Parathyroid adenoma (tissue), 2 donors: ENCODE measurements around the gene ASH1L.

Experiments used
- H2AFZ ChIP-seq: fragments of 300-600 bp; sonication (generic); one replicate; pipeline ENCODE4 v1.7.0; 2017; ENCODE audit warnings: antibody characterized with exemption, mild to moderate bottlenecking
- H3K27ac ChIP-seq: fragments of 300-600 bp; sonication (generic); one replicate; pipeline ENCODE4 v1.7.0; 2017
- H3K27me3 ChIP-seq: fragments of 300-600 bp; sonication (generic); one replicate; pipeline ENCODE4 v1.7.0; 2017; ENCODE audit warnings: low read length; ENCODE audit not compliant: control insufficient read depth, insufficient read depth
- H3K36me3 ChIP-seq: fragments of 300-600 bp; sonication (generic); one replicate; pipeline ENCODE4 v1.7.0; 2017; ENCODE audit warnings: low read length; ENCODE audit not compliant: control insufficient read depth, insufficient read depth
- H3K4me1 ChIP-seq: fragments of 300-600 bp; sonication (generic); one replicate; pipeline ENCODE4 v1.7.0; 2017; ENCODE audit warnings: control low read depth
- H3K4me2 ChIP-seq: fragments of 300-600 bp; sonication (generic); one replicate; pipeline ENCODE4 v1.7.0; 2017; ENCODE audit warnings: low read length
- H3K4me3 ChIP-seq: fragments of 300-600 bp; sonication (generic); one replicate; pipeline ENCODE4 v1.7.0; 2017; ENCODE audit warnings: low read depth, low read length
- H3K79me2 ChIP-seq: fragments of 300-600 bp; sonication (generic); one replicate; pipeline ENCODE4 v1.7.0; 2017; ENCODE audit warnings: control low read depth
- H3K9ac ChIP-seq: fragments of 300-600 bp; sonication (generic); one replicate; pipeline ENCODE4 v1.7.0; 2017; ENCODE audit warnings: mild to moderate bottlenecking
- H3K9me3 ChIP-seq: fragments of 300-600 bp; sonication (generic); one replicate; pipeline ENCODE4 v1.7.0; 2017; ENCODE audit warnings: low read length; ENCODE audit not compliant: control insufficient read depth
- CTCF ChIP-seq: fragments of 300-600 bp; sonication (generic); IDR thresholded peaks from one replicate; pipeline ENCODE4 v1.7.0; 2017; ENCODE audit warnings: antibody characterized with exemption, mild to moderate bottlenecking
- donor health status: primary hyperparathyroidism.

ASH1L gene

DNA sequence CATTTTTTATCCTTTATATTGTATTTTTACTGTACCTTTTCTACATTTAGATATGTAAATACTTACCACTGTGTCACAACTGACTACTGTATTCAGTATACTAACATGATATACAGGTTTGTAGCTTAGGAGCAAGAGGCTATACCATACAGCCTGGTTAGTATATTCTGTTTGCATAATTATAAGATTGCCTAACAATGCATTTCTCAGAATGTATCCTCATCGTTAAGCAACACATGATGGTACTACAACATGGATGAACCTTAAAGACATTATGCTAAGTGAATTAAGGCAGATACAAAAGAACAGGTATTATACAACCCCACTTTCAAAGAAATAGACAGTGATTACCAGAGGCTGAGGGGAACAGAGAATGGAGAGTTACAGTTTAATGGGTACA is 179.2 kb downstream of the ASH1L start:
- Histone ChIP-seq H3K9ac (no peak overlapping the region), H3K27me3 (no peaks in the 10 kb centered on the region), H2AFZ (no peak overlapping the region), H3K4me3 (no peak overlapping the region), H3K4me2 (no peak overlapping the region), H3K4me1 (no peaks in the 10 kb centered on the region), H3K27ac (no peak overlapping the region), H3K79me2 (no peaks in the 10 kb centered on the region), H3K9me3 (no peaks in the 10 kb centered on the region), H3K36me3 (no peaks in the 10 kb centered on the region)
- no peak for TF ChIP-seq CTCF

DNA sequence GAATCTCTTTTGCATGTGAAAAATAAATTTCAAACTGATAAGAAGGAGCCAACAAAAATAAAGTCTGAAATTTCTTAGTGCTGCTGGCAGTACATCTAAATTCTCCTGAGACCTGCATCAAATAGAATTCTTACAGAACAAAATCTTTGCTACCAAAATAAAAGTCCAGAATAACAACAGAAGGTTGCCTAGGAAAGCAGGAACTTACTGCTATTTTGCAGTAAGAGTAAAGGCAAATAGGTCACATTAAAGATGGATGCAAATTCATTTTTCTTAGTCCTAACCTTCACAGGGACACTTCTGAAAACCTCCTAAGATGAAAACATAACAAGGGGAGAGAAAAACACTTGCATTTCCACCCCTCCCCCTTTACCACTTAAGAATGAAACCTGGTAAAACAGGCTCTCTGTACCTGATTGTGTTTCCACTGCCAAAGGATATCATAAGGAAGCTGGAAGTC is 182.9 kb downstream of the ASH1L start:
- Histone ChIP-seq H3K4me2 (peak overlapping the region; percentile 44), H3K36me3 (no peaks in the 10 kb centered on the region), H3K27me3 (no peaks in the 10 kb centered on the region), H3K4me3 (peak overlapping the region; percentile 6), H3K27ac (peak overlapping the region; percentile 36), H2AFZ (no peak overlapping the region), H3K79me2 (no peaks in the 10 kb centered on the region), H3K9me3 (no peaks in the 10 kb centered on the region), H3K9ac (no peak overlapping the region), H3K4me1 (no peaks in the 10 kb centered on the region)
- no peak for TF ChIP-seq CTCF

DNA sequence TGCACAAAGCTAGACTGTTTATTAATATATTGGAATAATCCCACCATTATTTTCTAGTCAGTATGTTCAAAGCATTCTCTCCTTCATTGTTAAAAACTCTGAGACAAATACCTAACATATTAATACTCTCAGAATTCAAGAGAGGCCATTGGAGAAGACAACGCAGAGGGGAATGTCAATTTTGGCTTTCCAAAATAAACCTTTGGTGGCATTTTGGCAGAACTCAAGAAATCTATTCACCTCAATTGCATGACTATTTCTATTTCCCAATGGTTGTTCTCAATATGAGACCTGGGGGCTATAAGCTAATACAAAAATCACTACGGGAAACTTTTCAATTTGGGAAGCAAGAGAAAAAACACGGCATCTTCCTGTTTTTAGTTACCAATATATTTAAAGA is 183.4 kb downstream of the ASH1L start:
- no peak for TF ChIP-seq CTCF
- Histone ChIP-seq H3K4me1 (no peaks in the 10 kb centered on the region), H3K4me3 (peak overlapping the region; percentile 6)

DNA sequence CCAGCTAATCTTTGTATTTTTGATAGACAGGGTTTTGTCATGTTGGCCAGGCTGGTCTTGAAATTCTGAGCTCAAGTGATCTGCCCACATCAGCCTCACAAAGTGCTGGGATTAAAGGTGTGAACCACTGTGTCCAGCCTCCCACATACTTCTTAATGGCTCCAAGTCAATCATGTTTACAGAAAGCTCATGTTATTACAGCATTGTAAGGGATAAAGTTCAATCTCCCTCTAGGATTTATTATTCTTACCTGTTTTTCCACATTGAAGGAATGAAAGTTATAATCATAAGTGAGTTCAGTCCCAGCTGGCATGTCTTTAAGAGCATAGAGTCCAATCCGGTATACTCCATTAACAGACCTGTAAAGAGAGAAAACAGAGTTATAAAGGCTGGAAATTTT is 202.6 kb downstream of the ASH1L start:
- Histone ChIP-seq H3K36me3 (no peaks in the 10 kb centered on the region), H2AFZ (no peak overlapping the region), H3K4me2 (no peak overlapping the region), H3K9me3 (no peaks in the 10 kb centered on the region), H3K27me3 (no peaks in the 10 kb centered on the region), H3K27ac (no peak overlapping the region), H3K4me3 (no peak overlapping the region), H3K9ac (no peak overlapping the region), H3K79me2 (no peaks in the 10 kb centered on the region), H3K4me1 (no peaks in the 10 kb centered on the region)
- TF ChIP-seq CTCF, result no peak

More for the DNA sequence above, 183.4 kb downstream of the ASH1L start:
- Histone ChIP-seq H3K36me3 (no peaks in the 10 kb centered on the region), H3K27ac (no peak overlapping the region), H3K9me3 (no peaks in the 10 kb centered on the region), H3K4me2 (peak overlapping the region; percentile 44), H3K79me2 (no peaks in the 10 kb centered on the region), H3K9ac (no peak overlapping the region), H2AFZ (no peak overlapping the region), H3K27me3 (no peaks in the 10 kb centered on the region)

- Histone ChIP-seq H3K9ac (no peak overlapping the region), H3K27me3 (no peaks in the 10 kb centered on the region), H3K4me1 (no peaks in the 10 kb centered on the region), H2AFZ (no peak overlapping the region), H3K27ac (no peak overlapping the region), H3K4me2 (no peak overlapping the region), H3K36me3 (no peaks in the 10 kb centered on the region), H3K79me2 (no peaks in the 10 kb centered on the region), H3K4me3 (no peak overlapping the region), H3K9me3 (no peaks in the 10 kb centered on the region)
- no peak for TF ChIP-seq CTCF
Observed at GRCh38 chr1:155352631-155353030, 210.0 kb downstream of the ASH1L start.
